GM18867 (cell line): ENCODE data around the gene USH1C.

Experiments used
- ATAC-seq: cut with Tn5 transposase; IDR thresholded peaks from one replicate; pipeline ENCODE4 v1.9.1; 2021; ENCODE audit warnings: mild to moderate bottlenecking, moderate library complexity; ENCODE audit not compliant: unreplicated experiment

The USH1C gene

GRCh38 chr11:17528906-17529843, 15.0 kb downstream of the USH1C start:
- no peak for ATAC-seq

- ATAC-seq = peak; percentile 83
These were observed 16.0 kb downstream of the USH1C start for GRCh38 chr11:17528181-17528691.

GRCh38 chr11:17527628-17527995, 16.6 kb downstream of the USH1C start:
- no peak for ATAC-seq

GRCh38 chr11:17526931-17527627, 17.1 kb downstream of the USH1C start:
- no peak for ATAC-seq

GRCh38 chr11:17526326-17526725, 17.9 kb downstream of the USH1C start:
- no peak for ATAC-seq

- no peak for ATAC-seq
These were observed 18.6 kb downstream of the USH1C start for GRCh38 chr11:17525570-17525969.

GRCh38 chr11:17524221-17524620, 20.0 kb downstream of the USH1C start:
- no peak for ATAC-seq

GRCh38 chr11:17522655-17523054, 21.6 kb downstream of the USH1C start:
- ATAC-seq = no peak

- ATAC-seq = no peak
These were observed 22.9 kb downstream of the USH1C start for GRCh38 chr11:17521106-17521900.

GRCh38 chr11:17519061-17519885, 24.9 kb downstream of the USH1C start:
- no peak for ATAC-seq

- no peak for ATAC-seq
These were observed 25.9 kb downstream of the USH1C start for GRCh38 chr11:17518366-17518765.

- ATAC-seq = no peak
These were observed 27.0 kb downstream of the USH1C start for GRCh38 chr11:17517186-17517585.

GRCh38 chr11:17516551-17517150, 27.6 kb downstream of the USH1C start:
- ATAC-seq = no peak

GRCh38 chr11:17515443-17516176, 28.6 kb downstream of the USH1C start:
- ATAC-seq = no peak

GRCh38 chr11:17514476-17514875, 29.7 kb downstream of the USH1C start:
- ATAC-seq = no peak

GRCh38 chr11:17513853-17514252, 30.4 kb downstream of the USH1C start:
- no peak for ATAC-seq

GRCh38 chr11:17512101-17512500, 32.1 kb downstream of the USH1C start:
- no peak for ATAC-seq

- no peak for ATAC-seq
These were observed 32.6 kb downstream of the USH1C start for GRCh38 chr11:17511571-17511970.
